Stimulated activated CD8-positive, alpha-beta memory T cell treated with anti-CD3 and anti-CD28 coated beads, Interleukin-12 subunit alpha, Interleukin-12 subunit beta, amount 100 ng/mL, for 1 hour (primary cell): ENCODE results near the gene DCTN3.

Experiments
- DNase-seq: peaks from one replicate; pipeline ENCODE4 v3.0.0-alpha.2; 2020; ENCODE audit warnings: low read depth

DCTN3 gene

DNA sequence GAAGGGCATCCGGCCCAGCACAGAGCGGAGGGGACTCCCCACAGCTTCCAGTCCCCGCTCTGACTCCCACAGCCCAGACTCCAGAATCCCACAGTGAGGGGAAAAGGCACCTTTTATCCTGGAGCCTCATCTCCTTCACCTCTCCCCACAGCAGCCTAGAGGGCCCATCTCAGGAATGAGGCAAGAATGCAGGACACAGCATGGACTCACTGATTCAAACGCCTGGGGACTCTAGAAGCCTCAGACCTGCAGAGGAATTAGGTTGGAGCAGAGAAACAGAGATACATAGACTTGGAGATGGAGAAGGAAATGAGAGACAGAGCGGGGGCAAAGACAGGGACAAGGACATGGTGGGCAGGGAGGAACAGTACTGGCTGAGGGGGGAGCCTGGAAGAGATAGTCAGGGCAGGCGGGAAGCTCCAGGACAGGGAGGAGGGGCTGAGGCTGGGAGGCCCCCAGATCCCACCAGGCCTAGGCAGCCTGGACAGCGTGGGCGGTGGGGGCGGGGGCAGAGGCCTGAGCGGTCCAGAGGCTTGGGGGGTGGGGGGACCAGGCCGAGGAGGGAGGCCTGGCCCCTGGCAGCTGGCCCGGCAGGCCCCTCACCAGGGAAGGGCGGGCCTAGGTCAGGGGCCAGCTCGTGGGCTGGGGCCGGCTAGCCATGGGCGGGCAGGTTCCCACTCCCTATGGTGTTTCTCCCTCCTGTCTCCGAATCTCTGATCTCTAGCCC, 46.5 kb downstream of the DCTN3 start:
- DNase-seq, result no peak

GRCh38 chr9:34572628-34573027, 47.7 kb downstream of the DCTN3 start:
- no peak for DNase-seq

GRCh38 chr9:34572092-34572491, 48.2 kb downstream of the DCTN3 start:
- DNase-seq, result no peak

GRCh38 chr9:34571481-34571810, 48.8 kb downstream of the DCTN3 start:
- DNase-seq, result no peak

DNA sequence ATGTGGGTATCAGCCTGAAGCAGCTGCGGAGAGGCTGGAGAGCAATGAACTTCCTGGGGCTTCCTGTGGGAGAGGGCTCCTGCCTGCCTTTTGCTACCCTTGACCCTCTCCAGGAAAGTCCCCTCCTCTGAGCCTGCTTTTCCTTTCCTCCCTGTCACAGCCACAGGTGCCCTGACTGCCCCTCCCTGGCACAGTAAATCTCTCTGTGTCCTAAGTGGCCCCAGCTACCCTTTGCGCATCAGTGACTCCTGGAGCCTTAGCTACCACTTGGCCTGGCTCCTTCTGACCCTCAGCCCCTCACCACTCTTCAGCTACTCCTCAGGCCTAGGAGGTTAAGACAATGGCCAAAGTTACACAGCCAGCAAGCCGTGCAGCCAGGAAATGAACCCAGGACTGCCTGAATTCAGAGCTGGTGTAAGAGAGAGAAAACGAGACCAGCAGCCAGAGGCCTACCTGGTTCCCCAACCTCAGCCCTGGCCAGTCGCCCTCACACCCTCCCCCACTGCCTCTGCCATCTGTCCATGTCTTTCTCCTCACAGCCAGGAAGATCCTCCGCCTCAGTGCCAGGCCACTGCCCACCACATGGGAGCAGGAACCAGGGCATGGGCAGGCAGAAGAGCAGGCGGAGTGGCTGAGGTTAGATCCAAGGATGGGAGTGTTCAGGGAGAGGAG, 49.4 kb downstream of the DCTN3 start:
- no peak for DNase-seq

DNA sequence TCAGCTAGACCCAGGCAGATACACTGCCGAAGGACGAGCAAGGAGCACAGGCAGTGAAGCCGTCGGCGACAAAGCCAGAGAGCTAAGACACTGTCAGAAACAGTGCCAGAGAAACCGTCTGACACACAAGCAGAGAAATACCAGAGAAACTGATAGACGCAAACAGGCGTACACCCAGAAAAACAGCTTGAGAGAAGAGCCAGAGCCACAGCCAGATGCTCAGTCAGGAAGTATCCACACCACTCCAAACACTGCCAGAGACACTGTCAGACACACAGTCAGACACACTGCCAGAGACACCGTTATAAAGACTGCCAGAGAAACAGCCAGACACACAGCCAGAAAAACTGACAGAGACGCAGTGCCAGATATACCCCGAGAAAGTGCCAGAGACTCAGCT, 49.9 kb downstream of the DCTN3 start:
- DNase-seq, result no peak

DNA sequence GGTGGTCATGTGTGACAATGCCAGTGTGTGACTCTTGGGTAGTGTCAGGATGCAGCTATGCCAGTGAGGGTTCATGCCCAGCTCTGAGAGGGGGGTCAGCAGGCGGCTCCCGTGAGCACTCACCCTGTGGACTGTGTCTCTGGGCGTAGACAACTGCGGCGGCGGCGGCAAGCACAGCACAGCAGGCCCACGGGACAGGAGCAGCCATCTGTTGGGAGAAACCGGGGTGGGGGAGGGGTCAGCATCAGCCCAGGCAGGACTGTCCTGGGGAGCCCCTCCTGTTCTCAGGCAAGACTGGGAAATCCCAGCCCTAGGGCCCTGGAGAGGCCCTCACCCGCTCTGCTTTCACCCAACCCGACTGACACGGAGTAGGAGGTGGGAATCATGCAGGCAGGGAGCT, 51.5 kb downstream of the DCTN3 start:
- no peak for DNase-seq

DNA sequence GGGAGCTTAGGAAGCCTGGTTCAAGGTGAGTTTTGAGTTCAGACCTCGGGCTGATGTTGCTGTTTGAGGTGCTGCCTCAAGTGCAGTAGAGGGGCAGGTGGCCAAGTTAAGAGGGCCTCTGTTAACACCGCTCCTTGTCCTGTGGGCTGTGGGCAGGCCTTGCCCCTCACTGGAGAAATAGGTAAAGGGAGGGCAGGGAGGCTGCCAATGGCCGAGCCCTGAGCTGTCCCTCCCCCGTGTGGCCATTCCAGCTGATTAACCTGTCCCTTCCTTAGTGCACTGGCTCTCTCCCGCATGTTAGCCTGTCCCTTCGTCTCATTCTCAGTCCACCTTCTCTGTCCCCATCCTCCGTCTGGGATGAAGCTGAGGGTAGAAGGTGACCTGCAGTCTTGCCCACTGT, 52.2 kb downstream of the DCTN3 start:
- no peak for DNase-seq

GRCh38 chr9:34566972-34567371, 53.3 kb downstream of the DCTN3 start:
- no peak for DNase-seq

- DNase-seq, result no peak
Observed at GRCh38 chr9:34566322-34566721, 54.0 kb downstream of the DCTN3 start.

- no peak for DNase-seq
Observed at GRCh38 chr9:34565856-34566255, 54.4 kb downstream of the DCTN3 start.

GRCh38 chr9:34564617-34565016, 55.7 kb downstream of the DCTN3 start:
- DNase-seq, result no peak
